Activated CD8-positive, alpha-beta memory T cell treated with anti-CD3 and anti-CD28 coated beads, Interleukin-2, amount 50 U/mL, for 24 hours (primary cell): ENCODE results near the gene SORCS2.

Source experiments
- DNase-seq: peaks from one replicate; pipeline ENCODE4 v3.0.0-alpha.2; 2020; ENCODE audit errors: extremely low read depth

SORCS2 gene

GRCh38 chr4:7746351-7747061 lies 554.2 kb downstream of the SORCS2 start:
- no peak for DNase-seq

DNA sequence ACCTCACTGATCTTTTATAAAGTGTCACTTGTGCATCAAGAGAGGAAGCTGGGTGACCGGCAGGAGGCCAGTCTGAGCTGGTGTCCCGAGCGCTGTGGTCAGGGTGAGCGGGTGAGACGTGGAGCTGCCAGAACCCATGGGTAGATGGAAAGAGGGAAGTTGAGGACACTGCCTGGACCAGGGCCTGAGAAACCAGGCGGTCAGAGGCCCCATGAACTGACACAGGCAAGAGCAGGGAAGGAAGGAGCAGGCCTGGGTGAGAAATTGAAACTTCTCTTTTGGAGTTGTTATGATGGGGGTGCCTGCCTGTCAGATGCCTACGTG lies 554.7 kb downstream of the SORCS2 start:
- no peak for DNase-seq

DNA sequence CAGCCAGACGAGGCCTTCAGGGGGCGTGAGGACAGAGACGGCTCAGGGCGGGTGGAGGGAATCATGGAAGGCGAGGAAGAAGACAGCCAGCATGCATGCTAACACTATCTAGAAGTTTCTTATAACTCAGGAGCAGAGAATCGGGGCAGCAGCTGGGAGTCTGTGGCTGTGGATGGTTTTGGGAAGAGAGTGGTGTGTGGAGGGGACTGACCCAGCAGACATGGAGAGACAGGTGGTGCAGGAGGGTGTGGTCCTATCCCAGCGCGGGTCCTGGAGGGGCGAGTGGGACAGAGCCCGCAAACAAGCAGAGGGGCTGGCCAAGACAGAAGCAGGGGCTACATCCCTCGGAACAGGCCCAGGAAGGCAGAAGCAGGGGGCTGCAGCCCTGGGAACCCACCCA lies 555.2 kb downstream of the SORCS2 start:
- no peak for DNase-seq

GRCh38 chr4:7750523-7750922 lies 558.2 kb downstream of the SORCS2 start:
- no peak for DNase-seq

DNA sequence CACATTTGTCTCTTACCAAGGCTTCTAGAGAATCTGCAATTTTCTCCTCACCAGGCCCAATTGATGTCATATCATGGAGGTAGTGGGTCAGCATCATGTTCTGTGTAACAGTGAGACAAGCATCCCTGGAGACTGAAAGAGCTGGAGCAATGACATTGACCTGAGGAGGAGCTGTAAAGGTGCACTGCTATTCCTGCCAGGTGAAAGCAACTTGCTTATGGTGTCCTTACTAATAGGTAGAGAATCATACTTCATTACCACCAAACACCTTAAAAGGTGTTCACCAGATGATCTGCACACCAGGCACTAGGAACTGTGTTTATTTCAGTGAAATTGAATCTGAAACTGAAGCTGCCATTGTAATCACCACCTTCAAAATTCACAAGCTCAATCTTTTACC lies 558.6 kb downstream of the SORCS2 start:
- no peak for DNase-seq

DNA sequence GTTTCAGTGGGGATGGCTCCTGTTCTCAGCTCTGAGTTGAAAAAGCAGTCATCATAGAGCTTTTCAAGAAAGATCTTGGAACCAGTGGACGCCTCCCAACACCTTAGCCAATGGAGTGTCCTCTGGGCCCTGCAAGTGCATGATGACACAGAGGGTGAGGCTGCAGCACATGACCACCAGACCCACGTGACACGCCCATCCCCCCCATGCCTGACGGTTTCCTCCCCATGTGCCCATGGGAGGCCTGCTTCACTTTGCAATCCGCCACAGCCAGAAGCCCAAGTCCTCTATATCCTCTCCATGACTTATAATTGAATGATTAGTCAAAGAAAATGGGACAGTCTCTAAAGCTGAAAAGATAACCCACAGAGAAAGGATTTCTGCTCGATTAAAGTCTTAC lies 560.3 kb downstream of the SORCS2 start:
- DNase-seq = no peak

DNA sequence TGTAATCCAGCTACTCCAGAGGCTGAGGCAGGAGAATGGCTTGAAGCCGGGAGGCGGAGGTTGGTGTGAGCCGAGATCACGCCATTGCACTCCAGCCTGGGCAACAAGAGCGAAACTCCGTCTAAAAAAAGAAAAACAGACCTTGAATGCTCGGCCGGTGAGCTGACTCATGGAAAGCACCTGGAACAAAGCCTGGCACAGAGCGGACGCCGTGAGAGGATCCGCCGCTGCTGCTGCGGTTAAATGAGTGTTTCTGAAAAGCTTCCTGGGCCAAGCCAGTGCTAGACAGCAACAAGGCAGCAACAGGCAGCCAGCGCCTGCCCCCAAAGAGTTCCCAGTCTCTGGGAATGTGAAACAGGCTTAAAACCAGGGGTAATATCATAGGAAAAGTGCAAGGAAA lies 560.9 kb downstream of the SORCS2 start:
- DNase-seq = no peak

- no peak for DNase-seq
Observed at GRCh38 chr4:7753931-7754465, 561.7 kb downstream of the SORCS2 start.

GRCh38 chr4:7754565-7755262 lies 562.4 kb downstream of the SORCS2 start:
- DNase-seq = no peak

DNA sequence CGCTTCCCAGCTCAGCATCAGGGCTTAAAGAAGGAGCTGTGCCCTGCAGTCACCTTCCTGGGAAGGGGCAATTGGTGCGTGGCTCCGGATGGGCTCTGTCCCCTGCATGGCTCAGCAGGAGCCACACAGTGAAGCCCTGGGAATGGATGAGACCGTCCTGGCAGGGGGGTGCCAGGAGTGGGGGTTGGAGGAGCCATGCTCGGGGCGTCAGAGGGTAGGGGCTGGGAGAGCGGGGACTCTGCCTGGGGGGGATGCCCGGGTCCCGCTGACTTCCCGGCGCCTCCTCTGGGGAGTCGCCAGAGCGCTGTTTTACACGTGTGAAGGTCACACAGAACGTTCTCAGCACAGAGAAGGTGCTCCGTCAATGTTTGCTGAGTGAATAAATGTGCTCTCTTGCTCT lies 563.2 kb downstream of the SORCS2 start:
- DNase-seq = no peak

DNA sequence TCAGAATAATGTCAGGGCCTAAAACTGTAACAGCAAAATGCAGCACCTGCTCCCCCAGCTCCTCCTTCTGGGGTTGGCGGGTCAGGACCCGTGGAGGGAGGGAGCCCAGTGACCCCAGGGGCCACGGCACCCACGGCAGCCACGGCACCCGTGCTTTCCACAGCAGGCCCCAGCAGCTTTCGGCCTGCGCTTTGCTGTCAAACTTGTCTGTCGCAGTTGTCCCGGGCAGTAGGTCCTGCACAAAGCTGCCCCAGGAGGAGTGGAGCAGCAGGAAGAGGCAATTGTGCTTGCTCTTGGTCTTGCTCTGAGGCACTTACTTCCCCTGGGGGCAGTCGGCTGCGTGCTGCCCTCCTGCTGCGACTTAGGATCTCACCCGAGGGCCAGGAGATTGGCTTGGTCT lies 563.7 kb downstream of the SORCS2 start:
- DNase-seq = no peak

DNA sequence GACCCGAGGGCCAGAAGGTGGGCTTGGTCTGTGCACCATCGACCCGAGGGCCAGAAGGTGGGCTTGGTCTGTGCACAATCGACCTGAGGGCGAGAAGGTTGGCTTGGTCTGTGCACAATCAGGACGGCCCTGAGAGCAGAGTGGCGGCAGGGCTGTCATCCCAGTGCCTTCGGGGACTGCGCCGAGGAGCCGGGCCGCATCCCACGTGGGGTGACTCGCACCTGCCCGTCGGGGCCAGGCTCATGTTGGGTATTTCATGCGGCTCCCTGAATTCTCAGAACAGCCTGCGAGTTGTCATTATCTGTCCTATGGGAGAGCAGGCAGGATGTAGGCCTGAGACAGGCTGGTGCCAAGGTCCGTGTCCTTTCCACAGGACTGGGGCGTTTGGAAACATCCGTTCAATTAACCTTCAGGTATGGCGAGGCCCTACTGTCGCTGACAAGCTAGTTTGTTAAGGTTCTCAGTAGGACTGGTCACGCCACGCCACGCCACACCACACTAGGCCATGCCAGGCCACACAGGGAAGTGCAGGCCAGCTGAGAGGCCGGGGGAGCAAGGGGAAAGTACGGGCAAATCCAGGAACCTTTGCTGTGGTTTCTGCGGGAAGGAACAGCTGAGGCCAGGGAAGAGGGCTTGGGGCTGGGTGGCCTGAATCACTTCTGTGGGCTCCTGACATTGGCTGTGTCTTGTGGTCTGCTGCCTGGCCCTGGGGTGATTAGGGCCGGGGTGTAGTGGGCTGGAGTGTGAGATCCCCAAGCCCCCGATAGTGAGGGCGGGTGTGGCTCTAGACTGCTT lies 564.4 kb downstream of the SORCS2 start:
- no peak for DNase-seq

DNA sequence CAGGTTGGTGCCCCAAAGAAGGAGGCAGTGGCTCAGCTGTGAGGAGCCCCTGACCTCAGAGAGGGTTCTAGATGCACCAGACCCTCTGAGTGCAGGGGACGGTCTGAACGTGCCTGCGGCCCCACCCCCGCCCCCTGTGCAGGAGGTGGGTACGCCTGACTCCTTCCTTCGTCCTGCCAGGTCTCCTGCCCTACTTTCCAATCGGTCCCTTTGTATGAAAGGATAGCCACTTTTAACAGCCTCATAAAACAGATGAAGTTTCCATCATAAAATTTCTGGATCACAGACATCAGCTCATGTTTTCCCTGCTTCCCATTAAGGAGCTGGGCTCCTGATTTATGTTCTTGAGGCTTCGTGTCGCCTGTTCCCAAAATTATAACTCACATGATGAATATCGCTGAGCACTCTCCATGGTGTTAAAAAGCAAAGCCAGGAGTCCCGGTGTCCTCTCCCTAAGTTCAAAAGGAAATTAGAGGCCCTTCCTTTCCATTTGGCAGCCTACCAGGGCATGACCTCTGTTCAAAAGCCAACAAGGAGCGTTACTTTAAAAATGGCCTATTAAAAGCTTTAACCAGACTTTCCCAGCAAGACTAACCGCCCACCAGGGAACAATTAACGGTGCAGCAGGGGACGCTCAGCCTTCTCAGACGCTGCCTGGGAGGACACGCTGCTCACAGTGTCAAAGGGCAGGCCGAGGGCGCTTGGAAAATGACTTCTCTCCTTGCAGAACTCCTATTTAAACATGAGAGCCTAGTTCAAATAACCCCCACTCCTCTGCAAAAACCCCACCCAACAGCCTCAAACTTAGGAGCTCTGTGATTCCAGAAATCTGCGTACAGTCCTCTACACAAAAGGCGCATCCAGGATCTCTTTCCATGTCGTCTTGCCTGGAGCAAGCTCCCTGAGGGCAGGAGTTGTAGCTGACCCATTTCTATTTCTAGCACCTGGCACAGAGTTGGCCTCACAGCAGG lies 565.4 kb downstream of the SORCS2 start:
- DNase-seq = no peak

DNA sequence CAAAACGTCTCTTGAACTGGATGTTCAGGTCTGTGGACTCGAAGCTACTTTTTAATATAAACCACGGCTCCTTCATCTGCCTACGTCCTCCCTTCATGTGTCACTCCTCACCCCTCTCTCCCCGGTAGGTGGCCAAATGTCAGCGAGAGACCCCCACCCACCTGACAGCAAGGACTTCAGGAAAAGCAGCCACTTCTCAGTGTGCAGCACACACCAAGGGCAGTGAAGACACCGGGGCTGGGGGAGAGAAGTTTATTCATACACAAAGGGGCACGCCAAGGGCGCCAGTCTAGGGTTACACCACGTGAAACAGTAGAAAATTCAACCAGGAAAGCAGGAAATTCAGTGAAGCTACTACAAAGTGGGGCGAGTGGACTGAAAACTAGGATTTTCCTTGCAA lies 566.1 kb downstream of the SORCS2 start:
- DNase-seq = no peak

GRCh38 chr4:7759216-7759615 lies 566.9 kb downstream of the SORCS2 start:
- peak; percentile 28 for DNase-seq

- DNase-seq = no peak
Observed at GRCh38 chr4:7759635-7760034, 567.3 kb downstream of the SORCS2 start.

DNA sequence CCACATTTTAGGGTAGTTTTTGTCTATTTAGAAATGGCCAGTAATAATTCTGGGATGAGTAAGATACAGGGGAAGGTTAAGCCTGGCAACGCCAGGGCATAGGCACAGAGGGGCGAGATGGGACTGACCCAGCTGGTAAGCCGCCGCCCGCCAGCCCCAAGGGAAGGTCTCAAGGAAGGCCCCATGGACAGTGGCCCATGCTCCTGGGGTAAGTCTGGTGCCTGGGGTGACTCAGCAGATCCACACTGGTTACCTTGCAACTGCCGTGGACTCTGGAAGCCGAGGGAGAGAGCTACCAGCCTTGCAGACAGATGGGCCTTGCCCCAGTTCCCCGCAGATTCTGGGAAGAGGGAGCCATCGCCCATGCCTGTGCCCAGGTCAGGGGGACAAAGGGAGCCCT lies 567.9 kb downstream of the SORCS2 start:
- DNase-seq = no peak

DNA sequence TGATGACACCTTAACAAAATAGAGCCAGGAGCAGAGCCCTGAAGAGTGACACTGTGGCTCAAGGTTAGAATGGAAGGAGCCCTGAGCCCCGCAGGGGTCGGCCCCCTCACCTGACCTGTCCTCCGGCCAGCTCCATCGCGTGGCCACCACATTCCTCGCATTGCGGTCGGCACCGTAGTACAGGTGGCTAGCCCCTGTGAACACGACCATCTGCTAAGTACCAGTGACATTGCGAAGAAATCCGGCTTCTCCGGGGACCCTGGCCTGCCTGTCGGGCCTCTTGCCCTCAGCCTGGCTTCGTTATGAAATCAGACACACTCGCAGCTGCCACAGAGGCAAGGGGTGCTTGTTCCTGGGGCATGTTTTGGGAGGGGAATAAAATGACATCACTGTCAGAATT lies 568.4 kb downstream of the SORCS2 start:
- no peak for DNase-seq

DNA sequence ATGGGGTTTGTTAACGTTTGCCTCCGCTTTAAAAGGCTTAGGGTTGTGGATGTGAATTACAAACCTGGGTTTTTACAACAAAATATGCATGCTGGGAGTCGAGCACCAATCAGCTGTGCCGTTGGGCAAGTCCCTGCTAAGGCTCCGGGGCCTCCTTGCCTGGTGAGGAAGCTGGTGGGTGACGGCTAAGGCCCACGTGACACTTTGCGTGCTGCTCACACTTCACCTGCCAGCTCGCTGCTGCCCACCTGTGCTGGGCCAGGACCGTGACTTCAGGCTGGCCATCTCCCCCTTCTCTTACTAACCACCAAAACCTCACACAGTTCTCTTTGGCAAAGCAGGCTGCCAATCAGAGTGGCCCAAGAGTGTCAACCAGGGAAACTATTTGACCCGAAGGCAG lies 569.0 kb downstream of the SORCS2 start:
- no peak for DNase-seq

DNA sequence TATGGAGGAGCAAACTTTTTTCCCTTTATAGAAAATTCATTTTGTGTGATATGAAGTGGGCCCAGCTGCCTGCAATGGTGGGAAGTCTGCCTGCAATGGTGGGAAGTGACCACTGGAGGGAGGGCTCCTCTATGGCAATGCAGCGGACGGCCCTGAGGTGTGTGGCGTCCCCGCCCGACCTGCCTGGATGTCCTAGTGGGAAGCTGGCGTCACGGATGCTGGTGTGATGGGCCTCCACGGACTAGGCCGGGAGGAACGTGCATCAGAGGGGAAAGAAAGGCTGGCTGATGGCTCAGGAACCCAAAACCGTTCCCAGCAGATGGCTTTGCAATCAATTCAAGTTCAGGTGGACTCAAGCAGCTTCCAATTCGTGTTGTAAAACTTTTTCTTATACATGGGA lies 569.4 kb downstream of the SORCS2 start:
- DNase-seq = peak; percentile 7

DNA sequence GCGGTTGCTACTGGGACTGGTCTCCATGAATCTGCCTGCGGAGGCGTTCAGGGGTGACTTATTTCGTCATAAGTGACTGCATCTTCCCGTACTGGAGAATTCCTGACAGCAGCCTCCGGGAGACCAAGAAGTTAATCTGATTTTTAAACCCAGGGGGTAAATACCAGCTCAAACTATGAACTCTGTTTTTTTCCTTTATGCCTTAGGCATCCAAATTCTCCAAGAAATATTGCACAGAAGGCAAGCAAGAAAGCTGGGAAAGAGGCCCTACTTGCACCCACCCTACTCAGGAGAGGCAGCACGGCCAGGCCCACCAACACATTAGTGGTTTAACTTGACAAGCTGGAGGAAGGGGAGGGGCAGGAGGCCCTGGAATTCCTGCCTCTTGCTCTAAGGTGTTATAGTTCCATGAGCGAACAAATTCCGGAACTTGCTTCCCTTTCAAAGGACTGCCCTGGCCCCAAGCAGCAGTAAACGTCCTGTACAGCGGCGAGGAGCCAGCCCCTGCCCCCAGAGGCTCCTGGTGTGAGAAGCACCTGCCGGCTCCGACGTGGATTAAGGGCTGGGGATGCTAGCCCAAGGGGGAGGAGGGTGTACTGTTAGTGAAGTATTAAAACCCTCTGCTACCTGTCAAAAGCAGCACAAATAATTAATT lies 570.2 kb downstream of the SORCS2 start:
- DNase-seq = no peak
